Amniotic epithelial cell (primary cell): ENCODE data around the gene PHB1.
"Not testable (repeated sequence)": the region's sequence is repeated elsewhere in the genome, so short reads cannot be mapped to it uniquely, and the experiment has no call there.

Experiments
- DNase-seq: peaks from one replicate; pipeline ENCODE4 v3.0.0-alpha.2; 2010; ENCODE audit warnings: low read depth

PHB1 gene

DNA sequence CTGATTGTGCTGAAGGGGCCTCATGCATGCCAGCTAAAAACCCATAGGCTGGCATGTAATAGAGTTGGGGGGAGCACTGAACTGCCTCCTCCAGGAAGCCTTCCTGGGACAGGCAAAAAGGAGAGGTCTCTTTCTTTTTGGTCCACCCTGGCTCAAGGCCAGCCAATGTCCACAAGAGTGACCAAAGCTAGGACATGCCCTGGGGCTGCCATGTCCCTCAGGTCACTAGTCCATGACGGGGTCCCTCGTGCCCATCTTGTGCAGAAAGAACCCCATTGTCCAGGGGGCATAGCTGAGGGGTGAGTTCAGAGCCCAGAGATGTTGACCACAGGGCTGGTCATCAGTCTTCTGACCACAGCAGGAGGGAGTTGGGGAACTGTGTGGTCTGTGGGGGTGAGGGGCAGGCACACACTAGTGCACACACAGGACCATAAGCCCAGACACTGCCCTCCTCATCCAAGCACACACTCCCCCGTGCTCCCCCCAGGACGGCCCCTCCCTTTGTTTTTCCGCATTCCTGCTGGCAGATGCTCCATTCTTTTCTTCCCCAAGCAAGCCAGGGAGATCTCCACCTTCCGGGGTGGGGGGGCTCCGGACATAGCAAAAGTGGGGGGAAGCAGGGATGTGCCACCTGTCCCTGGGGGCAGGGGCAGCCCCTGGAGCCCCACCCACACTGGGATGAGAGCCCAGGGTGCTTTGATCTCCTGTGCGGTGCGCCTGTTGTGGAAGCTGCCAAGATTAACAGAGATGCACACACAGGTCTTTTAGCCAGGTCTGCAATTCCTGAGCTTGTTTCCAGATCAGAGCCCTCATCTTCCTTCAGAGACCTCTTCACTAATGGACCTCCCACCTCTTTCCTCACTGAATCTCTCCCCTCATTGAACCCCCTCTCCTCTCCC, 25.2 kb upstream of the PHB1 start:
- DNase-seq: peak; percentile 78

DNA sequence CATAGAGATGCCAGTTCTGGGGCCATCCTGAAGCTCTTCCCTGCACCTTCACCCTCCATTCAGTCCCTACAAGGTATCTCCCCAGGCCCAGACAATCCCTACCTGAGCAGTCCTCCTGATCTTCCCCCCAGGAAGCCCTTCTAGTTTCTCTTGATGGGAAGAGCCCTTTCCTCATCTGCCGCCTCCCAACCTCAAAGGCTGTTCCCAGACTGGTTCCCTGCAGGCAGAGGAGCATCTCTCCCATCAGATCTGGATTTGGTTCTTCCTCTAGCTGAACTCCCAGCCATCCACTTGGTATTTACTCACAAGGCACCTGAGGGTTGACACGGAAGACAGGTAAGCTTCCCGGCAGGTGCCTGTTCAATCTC, 24.6 kb upstream of the PHB1 start:
- DNase-seq: no peak

DNA sequence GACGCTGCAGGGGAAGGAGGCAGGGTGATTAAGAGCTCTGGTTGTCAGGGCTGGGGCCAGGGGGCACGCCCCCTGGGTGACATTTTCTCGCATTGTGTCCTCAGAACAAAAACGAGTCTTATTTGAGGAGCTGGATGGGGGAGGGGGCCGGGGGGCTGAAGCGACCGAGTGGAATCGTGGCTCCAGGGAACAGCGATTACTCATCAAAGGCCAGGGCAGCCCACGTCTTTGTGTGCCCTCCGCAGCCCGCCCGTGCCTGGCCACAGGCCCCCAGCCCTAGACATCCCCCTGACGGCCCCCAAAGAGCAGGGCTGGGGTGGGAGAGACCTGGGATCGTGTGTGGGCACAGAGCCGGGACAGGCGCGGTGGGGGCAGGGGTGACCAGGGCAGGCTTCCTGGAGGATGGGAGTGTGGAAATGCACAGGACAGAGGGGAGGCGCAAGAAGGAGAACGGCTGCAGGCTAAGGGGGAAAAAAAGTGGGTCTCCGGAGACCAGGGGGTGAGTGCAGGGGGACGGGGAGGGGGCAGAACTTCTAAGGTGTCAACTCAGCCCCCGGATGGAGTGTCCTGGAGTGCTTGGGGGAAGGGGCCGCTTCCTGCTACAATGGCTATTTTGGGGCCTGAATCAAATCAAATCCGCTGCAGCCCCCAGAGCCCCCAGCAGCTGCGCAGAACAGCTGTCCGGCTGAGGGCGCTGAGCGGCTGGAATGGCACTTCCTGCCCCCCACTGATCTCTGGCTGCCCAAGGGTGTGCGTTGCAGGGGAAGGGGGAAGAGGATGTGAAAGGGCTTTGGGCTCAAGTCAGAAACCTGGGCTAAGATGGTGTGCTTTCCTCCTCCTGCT, 24.0 kb upstream of the PHB1 start:
- DNase-seq: no peak

DNA sequence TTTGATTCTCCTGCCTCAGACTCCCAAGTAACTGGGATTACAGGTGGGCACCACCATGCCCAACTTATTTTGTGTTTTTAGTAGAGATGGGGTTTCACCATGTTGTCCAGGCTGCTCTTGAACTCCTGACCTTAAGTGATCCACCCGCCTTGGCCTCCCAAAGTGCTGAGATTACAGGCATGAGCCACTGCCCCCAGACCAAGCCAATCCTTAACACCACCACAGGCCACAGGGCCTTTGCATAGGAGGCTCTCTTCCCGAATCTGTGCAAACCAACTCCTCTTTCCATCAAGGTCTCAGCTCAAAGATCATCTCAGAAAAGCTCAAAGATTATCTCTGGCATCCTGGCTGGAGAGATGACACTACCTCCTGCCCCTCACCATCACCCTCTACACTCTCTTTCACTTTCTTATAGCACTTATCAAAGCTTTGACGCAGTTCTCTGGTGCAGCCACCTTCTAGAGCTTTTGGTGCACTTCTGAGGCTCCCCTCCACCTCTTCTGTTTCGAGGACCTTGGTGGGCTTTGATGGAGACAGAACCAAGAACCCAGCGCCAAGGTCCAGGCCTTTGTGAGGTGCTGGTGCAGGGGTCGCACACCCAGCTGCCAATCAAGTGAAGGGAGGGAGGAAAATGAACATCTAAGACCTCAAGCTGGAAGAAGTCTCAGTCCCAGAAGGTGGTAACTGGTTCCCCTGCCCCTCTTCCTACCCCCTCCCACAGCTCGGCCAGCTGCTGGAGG, 23.2 kb upstream of the PHB1 start:
- DNase-seq: no peak

DNA sequence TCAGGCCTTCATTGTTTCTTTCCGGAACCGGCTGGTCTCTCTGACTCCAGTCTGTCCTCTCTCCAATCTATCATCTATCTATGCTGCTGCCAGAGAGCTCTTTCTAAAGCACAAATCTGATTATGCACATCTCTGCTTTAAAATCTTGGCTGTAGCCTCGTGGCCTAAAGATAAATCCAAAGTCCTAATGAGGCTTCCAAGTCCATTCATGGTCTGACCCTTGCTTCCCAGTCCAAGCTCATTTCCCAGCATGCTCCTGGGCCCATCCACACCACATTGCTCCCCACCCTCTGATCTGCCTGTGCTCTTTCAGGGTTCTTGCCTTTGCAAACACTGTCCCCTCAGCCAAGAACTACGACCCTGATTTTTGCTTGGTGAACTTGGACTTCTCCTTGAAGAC, 21.5 kb upstream of the PHB1 start:
- DNase-seq: no peak

DNA sequence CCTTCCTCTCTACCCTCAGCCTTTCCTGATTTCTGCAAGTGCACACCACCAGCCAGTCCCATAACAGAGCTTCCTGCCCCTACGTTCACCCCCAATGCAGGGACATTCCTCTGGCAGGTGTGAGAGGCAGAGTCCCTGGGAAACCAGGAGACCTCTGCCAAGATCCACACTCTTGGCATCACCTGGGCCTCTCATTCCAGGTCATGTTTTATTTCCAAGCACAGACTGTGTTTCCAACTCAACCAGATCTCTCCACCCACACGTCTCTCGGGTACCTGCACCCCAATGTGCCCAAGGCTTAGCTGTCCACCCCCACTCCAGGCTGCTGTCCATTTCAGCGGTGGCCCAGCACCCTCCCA, 21.0 kb upstream of the PHB1 start:
- no peak for DNase-seq

DNA sequence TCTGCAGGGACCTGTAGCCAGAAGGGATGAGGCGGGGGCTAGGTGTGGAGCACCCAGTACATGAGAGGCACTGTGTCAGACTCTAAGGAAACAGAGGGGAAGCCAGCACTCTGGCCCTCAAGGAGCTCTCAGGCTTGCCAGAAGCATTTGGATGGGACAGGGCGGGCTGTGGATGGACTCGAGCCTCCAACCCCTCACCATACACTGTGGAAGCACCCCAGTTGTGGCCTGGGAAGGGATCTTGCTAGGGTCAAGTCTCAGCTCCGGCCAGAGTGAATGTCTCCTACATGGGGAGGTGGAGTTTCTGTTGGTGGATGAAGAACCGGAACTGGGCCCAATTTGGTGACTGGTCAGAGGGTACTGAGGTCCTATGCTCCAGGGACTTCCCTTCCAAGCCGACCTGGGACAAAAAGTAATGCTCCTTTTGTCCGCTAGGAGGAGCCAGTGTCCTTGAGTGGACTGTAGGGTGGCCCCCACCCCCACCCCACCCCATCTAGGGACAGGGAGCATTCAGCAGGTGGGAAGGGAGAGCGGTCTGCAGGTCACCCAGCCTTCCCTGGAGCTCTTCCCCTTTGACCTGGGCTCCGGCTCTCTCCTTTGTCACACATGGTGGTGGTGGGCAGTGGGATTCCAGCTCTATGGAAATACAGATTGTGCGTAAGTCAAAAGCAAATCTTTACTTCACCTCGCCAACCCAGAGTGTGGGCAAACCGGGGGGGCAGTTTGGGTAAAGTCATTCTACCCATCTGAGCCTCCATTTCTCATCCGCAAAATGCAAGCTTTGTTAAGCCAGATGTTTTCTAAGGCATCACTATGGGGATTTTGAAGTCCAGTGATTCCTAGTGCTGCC, 20.4 kb upstream of the PHB1 start:
- DNase-seq: peak; percentile 34

DNA sequence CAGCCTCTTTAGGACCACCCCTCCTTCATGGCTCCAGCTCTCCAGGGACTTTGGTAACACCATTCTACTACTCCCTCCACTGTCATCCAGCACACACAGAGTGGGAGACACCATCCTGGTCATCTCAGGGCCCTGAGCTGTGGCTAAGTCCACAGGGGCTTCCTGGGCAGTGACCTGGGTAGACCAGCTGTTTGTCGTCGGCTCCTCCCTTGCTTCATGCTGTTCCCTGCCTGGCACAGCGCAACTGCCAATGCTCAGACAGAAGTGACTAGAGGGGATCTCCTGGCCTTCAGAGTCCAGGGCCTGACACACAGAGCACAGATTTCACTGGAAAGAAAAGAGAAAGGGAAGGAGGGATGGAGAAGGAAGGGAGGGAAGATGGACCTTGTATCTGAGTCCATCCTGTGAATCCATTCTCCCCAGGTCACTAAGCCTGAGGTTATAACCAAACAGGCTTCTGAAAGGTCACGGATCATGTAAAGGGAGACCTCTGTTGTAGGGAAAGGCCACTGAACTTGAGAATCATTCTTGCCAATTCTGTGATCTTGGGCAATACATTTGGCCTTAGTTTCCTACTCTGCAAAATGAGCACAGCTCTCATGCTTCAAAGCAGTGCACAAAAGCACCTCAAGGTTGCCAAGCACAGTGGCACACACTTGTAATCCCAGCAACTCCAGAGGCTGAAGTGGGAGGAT, 18.5 kb upstream of the PHB1 start:
- DNase-seq: no peak

DNA sequence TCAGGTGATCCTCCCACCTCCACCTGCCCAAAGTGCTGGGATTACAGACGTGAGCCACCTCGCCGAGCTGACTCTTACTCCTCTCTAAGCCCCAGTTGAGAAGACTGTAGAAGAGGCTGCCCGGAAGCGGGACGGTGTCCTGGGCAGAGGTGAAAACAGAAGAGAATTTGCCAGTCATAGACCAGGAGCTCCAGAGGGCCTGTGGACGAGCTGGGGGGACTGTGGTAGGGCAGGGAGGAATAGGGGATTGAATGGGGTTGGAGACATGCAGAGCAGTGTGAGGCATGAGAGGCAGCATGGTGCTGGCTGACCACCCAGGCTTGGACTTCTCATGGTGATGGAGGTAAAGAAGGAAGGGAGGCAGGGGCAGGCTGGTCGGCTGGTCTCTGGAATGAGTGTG, 17.1 kb upstream of the PHB1 start:
- no peak for DNase-seq

DNA sequence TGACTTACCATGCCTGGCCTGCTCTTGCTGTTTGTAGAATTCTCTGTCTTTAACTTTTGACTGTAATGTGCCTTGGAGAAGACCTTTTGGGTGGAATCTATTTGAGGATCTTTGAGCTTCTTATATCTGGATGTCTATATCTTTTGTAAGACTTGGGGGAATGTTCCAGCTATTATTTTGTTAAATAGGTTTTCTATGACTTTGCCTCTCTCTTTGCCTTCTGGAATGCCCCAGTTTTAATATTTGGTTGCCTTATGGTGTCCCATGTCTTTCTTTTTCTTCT, 10.3 kb upstream of the PHB1 start:
- no peak for DNase-seq

DNA sequence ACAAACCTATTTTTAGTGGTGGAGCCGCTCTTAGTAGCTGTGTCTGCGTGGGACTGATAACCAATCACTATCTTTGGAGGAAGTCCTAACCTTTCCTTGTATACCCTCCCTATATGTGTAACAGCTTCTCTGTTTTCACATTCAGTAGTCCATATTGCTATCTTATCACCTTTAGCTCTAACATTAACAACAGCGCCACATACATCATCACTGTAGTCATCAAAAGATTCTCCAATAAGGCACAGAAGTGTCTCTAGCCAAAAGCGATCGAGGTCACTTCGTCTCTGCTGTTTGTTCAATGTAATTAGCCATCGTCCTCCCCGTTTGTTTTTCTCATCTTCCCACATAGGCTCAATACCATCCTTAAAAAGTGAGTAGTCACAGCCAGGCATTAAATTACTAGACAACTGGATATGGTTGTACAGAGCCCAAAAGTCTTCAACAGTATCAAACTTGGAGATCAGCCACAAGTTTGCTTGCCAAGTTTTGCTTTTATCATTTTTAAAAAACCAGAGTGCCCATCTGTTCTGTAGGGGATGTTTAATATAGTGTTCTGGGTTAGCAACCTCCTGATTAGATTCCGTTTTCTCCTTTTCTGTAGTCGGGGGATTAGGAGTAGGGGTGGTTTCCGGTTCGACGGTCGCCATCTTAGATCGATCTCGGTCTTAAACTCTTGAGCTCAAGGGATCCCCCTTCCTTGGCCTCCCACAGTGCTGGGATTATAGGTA, 9.8 kb upstream of the PHB1 start:
- DNase-seq: not testable (repeated sequence)

DNA sequence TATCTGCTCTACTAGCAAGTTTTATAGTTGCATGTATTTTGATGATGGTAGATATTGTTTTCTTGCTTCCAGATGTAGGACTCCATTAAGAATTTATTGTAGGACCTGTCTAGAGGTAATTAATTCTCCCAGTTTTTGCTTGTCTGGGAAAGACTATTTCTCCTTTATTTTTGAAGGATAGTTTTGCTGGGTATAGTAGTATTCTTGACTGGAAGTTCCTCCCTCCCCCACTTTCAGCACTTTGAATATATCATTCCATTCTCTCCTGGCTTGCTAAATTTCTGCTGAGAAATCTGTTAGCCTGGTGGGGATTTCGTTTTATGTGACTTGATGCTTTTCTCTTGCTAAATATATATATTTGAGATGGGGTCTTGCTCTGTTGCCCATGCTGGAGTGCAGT, 8.0 kb upstream of the PHB1 start:
- DNase-seq: no peak

DNA sequence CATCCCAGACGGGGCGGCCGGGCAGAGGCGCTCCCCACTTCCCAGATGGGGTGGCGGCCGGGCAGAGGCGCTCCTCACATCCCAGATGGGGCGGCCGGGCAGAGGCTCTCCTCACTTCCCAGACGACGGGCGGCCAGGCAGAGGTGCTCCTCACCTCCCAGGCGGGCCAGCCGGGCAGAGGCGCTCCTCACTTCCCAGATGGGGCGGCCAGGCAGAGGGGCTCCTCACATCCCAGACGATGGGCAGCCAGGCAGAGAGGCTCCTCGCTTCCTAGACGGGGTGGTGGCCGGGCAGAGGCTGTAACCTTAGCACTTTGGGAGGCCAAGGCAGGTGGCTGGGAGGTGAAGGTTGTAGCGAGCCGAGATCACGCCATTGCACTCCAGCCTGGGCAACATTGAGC, 5.1 kb upstream of the PHB1 start:
- DNase-seq: not testable (repeated sequence)

DNA sequence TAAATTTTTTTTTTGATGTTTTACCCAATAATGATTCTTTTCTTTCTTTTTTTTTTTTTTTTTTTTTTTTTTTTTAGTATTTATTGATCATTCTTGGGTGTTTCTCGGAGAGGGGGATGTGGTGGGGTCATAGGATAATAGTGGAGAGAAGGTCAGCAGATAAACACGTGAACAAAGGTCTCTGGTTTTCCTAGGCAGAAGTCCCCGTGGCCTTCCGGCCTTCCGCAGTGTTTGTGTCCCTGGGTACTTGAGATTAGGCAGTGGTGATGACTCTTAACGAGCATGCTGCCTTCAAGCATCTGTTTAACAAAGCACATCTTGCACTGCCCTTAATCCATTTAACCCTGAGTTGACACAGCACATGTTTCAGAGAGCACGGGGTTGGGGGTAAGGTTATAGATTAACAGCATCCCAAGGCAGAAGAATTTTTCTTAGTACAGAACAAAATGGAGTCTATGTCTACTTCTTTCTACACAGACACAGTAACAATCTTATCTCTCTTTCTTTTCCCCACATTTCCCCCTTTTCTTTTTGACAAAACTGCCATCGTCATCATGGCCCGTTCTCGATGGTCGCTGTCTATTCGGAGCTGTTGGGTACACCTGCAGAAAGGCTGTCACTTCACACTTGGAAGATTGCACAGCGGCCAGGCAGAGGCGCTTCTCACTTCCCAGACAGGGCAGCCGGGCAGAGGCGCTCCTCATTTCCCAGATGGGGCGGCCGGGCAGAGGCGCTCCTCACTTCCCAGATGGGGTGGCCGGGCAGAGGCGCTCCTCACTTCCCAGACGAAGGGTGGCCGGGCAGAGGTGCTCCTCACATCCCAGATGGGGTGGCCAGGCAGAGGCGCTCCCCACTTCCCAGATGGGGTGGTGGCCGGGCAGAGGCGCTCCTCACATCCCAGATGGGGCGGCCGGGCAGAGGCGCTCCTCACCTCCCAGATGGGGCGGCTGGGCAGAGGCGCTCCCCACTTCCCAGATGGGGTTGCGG, 4.4 kb upstream of the PHB1 start:
- not testable (repeated sequence) for DNase-seq

DNA sequence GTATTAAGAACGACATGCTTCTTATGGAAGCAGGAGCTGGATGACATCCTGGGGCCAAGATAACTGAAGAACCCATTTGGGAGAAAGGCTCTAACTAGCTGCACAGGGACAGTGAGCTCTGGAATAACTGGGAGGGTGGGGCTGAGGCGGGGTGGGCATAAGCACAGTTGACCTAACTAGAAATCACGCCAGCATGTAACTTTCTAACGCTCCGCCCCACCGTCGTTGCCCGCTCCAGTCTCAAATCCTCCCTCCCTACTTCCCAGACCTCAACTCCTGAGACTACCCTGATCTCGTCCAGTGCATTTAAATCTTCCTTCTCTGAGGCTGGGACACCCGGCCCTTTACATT, 436 bp downstream of the PHB1 start:
- no peak for DNase-seq

DNA sequence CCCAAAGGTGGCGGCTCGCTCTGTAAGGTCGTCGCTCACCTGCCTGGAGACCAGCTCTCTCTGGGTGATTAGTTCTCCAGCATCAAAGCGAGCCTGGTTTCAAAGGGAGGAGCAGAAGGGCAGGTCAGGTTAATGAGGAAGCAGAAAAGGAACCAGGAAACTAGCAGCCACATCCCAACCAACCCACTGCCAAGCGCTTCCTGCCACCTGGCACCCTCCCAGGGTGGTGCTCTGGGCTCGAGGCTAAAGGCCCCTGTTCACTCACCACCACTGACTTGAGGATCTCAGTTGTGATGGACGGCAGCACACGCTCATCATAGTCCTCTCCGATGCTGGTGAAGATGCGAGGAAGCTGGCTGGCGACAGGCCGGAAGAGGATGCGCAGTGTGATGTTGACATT, 5.6 kb downstream of the PHB1 start:
- no peak for DNase-seq

DNA sequence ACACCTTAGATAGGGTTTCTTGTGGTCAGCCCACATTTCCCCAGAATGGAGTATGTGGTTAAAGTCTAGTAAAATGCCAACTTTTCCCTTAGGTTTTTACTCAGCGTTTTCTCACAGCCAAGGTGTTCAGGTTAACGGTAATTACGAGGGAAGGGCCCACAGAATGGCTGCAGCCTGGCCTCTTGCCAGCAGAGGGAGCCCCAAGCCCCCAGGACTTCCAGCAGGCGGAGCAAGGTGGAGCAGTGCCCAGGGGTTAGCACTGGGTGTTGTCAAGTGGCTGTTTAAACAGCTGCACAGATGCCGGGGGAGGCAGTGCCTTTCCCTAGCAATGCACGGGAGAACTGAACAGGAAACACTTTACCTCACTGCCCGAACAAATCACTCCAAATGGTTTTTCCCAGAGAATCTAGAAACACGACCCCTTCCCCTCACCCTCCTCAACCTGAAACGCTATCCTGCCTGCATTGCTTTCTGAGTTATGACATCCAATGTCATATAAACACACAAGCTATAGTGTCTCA, 6.6 kb downstream of the PHB1 start:
- DNase-seq: peak; percentile 47

DNA sequence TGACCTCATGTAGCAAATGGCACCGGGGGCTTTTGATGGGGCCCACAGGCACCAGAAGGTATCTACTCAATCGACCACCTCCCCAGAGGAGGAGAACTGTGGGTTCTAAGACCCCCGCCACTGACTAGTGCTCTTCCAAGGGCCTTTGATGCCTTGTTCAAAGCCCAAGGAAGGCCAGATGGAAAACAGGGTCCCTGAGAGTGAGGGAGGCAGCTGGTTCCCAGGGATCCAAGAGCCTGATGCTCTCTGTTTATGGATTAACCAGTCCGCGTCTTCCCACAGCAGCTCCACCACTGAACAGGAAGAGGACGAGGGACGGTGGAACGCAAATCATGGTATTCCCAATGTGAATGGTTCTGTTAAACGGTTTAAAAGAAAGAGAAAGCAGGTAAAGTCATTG, 7.6 kb downstream of the PHB1 start:
- DNase-seq: no peak

DNA sequence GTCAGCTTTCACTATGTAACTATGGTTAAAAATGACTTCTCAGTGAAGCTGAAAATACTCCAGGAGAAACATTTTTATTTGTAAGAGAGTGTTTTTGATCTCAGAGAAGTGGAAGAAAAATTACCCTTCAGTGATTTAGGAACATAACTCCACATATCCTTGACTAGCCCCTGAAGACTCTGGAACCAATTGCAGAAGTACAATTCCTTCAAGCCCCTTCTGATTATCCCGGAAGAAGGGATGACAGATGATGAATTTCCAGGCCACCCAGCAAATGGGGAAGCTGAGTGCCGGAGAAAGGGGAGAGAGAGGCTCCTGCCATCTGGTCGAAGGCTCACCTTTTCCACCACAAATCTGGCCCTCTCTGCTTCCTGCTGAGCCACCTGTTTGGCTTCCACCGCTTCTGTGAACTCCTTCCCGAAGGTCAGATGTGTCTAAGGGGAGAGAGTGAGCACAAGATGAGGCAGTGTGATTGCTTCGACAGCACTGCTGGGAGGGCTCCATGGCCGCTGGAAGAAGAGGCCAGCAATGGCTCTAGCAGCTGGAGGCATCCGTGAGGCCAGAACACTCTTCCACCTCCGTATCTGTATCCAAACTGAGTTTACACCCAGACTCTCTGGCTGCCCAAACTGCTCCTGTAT, 8.1 kb downstream of the PHB1 start:
- DNase-seq: no peak
